RWPE1 (cell line): ENCODE results near the gene DPYSL3.

Source experiments
- CTCF ChIA-PET: fragments of 350-600 bp; sonication (Branson Sonifier 250); formaldehyde crosslinking; extraction: SDS; loops from one replicate; lab custom pipeline; 2021; lab: Yijun Ruan, JAX
- POLR2A ChIA-PET: fragments of 400-600 bp; formaldehyde crosslinking; extraction: SDS; loops from one replicate; lab custom pipeline; 2020; ENCODE audit warnings: antibody characterized with exemption; ENCODE audit not compliant: low non-redundant PET; lab: Yijun Ruan, JAX
- DNase-seq: peaks from one replicate; pipeline ENCODE4 v3.0.0; 2012; ENCODE audit warnings: low spot score
- H3K27ac ChIP-seq: fragments of 450-650 bp; 2 replicates; pipeline ENCODE4 v1.5.1; 2017
- TF ChIP-seq, protein P1 (sequence below): fragments of 450-650 bp; conservative IDR thresholded peaks from 2 replicates; pipeline ENCODE4 v1.5.1; 2017; ENCODE audit warnings: low read depth, mild to moderate bottlenecking

DPYSL3 gene

GRCh38 chr5:147451193-147451592 is 58.7 kb downstream of the DPYSL3 start:
- CTCF ChIA-PET: interaction anchor here (0.6 kb wide), 1 partner anchor 142 kb away, joined by 3 read pairs; no protein-coding TSS in a partner anchor
- TF ChIP-seq, protein P1, sequence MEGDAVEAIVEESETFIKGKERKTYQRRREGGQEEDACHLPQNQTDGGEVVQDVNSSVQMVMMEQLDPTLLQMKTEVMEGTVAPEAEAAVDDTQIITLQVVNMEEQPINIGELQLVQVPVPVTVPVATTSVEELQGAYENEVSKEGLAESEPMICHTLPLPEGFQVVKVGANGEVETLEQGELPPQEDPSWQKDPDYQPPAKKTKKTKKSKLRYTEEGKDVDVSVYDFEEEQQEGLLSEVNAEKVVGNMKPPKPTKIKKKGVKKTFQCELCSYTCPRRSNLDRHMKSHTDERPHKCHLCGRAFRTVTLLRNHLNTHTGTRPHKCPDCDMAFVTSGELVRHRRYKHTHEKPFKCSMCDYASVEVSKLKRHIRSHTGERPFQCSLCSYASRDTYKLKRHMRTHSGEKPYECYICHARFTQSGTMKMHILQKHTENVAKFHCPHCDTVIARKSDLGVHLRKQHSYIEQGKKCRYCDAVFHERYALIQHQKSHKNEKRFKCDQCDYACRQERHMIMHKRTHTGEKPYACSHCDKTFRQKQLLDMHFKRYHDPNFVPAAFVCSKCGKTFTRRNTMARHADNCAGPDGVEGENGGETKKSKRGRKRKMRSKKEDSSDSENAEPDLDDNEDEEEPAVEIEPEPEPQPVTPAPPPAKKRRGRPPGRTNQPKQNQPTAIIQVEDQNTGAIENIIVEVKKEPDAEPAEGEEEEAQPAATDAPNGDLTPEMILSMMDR: no peak
- DNase-seq: no peak
- POLR2A ChIA-PET: no interaction called here
- no peak overlapping the region for H3K27ac ChIP-seq

- TF ChIP-seq, protein P1: no peak
- DNase-seq: no peak
- CTCF ChIA-PET: interaction anchor here (0.9 kb wide), 1 partner anchor 56 kb away, joined by 6 read pairs; no protein-coding TSS in a partner anchor
- POLR2A ChIA-PET: no interaction called here
- H3K27ac ChIP-seq: no peak overlapping the region
Observed at GRCh38 chr5:147450606-147451005, 59.3 kb downstream of the DPYSL3 start.

DNA sequence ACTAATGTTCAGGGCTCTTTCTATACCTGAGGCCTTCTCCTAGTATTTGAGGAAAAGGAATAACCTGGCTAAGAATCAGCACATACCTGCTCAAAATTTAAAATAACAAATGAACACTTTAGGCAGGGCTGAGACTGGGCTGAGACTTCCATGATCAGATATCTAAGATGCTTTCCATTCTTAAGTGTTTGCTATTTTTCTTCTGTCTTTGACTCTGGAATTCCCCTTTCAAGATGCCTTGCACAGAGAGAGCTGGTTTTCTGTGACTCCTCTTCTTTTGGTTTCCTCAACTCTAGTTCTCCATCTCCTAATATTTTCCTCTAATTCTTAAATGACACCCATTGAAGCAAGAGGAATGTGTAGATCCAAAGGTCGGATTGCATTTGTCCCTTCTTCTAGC is 61.1 kb downstream of the DPYSL3 start:
- POLR2A ChIA-PET: no interaction called here
- TF ChIP-seq, protein P1: no peak
- H3K27ac ChIP-seq: no peak overlapping the region
- CTCF ChIA-PET: no interaction called here
- DNase-seq: no peak

DNA sequence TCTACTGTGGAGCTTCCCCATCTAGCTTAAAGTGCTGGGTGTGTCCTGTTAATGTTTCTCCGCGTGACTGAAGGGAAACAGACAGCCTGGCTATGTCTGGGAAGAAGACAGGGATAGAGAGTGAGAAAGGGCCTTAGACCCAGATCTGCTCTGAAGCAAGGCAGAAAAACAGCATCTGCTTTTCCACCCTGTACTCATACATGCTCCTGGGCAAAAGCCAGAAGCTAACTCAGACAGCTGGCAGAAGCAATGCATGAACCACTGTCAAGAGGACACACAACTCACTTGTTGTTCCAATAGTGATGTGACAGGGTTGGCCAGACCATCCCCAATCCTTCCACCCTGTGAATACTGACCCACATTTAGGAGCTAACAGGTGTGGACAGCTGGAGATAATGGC is 63.3 kb downstream of the DPYSL3 start:
- TF ChIP-seq, protein P1: no peak
- no peak for DNase-seq
- H3K27ac ChIP-seq: no peak overlapping the region
- CTCF ChIA-PET: interaction anchor here (0.7 to 0.8 kb wide), 3 partner anchors 9 to 417 kb away, joined by 4 to 6 read pairs (median 5); no protein-coding TSS in a partner anchor
- POLR2A ChIA-PET: no interaction called here

DNA sequence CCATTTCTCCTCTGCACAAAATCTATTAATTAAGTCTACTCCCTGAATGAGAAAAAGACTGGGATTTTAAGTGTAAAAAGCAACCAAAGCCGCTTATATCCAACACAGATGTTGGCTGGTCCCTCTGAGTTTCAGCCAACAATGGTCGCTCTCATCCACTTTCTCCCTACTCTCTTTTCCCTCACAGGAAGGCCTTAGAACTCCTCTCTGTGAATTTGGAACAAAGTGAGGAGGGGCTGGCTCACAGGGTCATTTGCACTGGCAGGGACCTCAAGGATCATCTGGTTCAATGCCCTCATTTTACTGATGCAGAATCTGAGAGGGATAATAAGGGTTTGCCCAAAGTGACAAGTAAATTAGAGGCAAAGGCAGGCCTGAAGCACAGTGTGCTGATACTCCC is 64.0 kb downstream of the DPYSL3 start:
- TF ChIP-seq, protein P1: no peak
- CTCF ChIA-PET: interaction anchor here (0.7 kb wide), 1 partner anchor 416 kb away, joined by 4 read pairs; no protein-coding TSS in a partner anchor

DNA sequence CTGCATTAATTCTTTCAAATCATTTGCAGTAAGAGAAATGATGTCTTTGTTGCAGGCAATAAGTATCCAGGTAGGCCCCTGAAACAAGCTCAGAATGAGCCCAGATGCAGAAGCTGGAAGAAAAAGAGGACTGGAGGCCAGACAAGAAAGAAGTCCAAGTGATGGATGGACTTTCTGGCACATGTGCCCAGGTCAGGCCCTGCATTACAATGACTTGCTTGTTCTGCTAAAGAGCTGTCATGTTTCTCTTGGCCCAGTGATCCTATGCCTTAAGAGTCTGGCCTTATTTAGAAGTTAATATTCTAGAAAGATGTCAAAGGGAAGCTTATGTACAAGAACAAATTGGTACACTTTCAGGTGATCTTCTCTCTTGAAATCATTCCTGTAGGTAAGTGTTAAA is 64.8 kb downstream of the DPYSL3 start:
- ChIA-PET CTCF (no interaction called here), POLR2A (no interaction called here)
- TF ChIP-seq, protein P1: no peak
- no peak for DNase-seq
- no peak overlapping the region for H3K27ac ChIP-seq

More for the DNA sequence above, 64.0 kb downstream of the DPYSL3 start:
- POLR2A ChIA-PET: no interaction called here
- no peak overlapping the region for H3K27ac ChIP-seq
- DNase-seq: no peak
